Osteoblast (primary cell): ENCODE measurements around the gene NUDT3. TPM values are rescaled to one million over a fixed set of nuclear protein-coding genes. Genes with fewer than 3 reads are reported as not detected.

Experiments
- DNase-seq: peaks from one replicate; pipeline ENCODE4 v3.0.0; 2011; ENCODE audit warnings: low spot score, mixed read lengths; ENCODE audit not compliant: insufficient read length; ENCODE audit errors: missing footprints
- H2AFZ ChIP-seq: 2 replicates; pipeline ENCODE4 v1.6.0; 2011; ENCODE audit warnings: mild to moderate bottlenecking, low read length
- H3K27ac ChIP-seq: 2 replicates; pipeline ENCODE4 v1.5.1; 2011; ENCODE audit warnings: mild to moderate bottlenecking, low read depth, low read length, moderate library complexity
- H3K27me3 ChIP-seq: 2 replicates; pipeline ENCODE4 v1.6.0; 2012; ENCODE audit warnings: mild to moderate bottlenecking, control low read depth, inconsistent platforms, low read length, moderate library complexity; ENCODE audit not compliant: insufficient read depth
- H3K36me3 ChIP-seq: 2 replicates; pipeline ENCODE4 v1.5.1; 2011; ENCODE audit warnings: mild to moderate bottlenecking, low read length, control low read depth, moderate library complexity; ENCODE audit not compliant: insufficient read depth
- H3K4me1 ChIP-seq: 2 replicates; pipeline ENCODE4 v1.5.1; 2011; ENCODE audit warnings: mild to moderate bottlenecking, low read length, control low read depth, moderate library complexity; ENCODE audit not compliant: insufficient read depth
- H3K4me2 ChIP-seq: 2 replicates; pipeline ENCODE4 v1.6.0; 2011; ENCODE audit warnings: mild to moderate bottlenecking, low read length; ENCODE audit not compliant: insufficient read depth
- H3K4me3 ChIP-seq: fragments of 200-600 bp; sonication (generic); 3 replicates; pipeline ENCODE4 v1.5.1; 2012; ENCODE audit warnings: mild to moderate bottlenecking, low read length, inconsistent platforms; ENCODE audit not compliant: insufficient read depth
- H3K79me2 ChIP-seq: 2 replicates; pipeline ENCODE4 v1.6.0; 2012; ENCODE audit warnings: mild to moderate bottlenecking, low read length, control low read depth, inconsistent platforms; ENCODE audit not compliant: insufficient read depth
- H3K9me3 ChIP-seq: 2 replicates; pipeline ENCODE4 v1.5.1; 2011; ENCODE audit warnings: low read depth, low read length, control low read depth
- H4K20me1 ChIP-seq: 2 replicates; pipeline ENCODE4 v1.6.0; 2012; ENCODE audit warnings: mild to moderate bottlenecking, low read length, control low read depth; ENCODE audit not compliant: insufficient read depth
- total RNA-seq: library from RNA; depleted of rRNA; stranded (reverse); fragments of >200 nt; gene quantifications from 2 replicates; pipeline ENCODE4 v1.2.3, GENCODE V29; 2012
- TF ChIP-seq, protein P1 (sequence below): IDR thresholded peaks from 2 replicates; pipeline ENCODE4 v1.5.1; 2011; ENCODE audit warnings: mild to moderate bottlenecking, low read depth, low read length, moderate library complexity; ENCODE audit errors: extremely low read depth

NUDT3 gene
- total RNA-seq, 1 donor, result 37.6 TPM

DNA sequence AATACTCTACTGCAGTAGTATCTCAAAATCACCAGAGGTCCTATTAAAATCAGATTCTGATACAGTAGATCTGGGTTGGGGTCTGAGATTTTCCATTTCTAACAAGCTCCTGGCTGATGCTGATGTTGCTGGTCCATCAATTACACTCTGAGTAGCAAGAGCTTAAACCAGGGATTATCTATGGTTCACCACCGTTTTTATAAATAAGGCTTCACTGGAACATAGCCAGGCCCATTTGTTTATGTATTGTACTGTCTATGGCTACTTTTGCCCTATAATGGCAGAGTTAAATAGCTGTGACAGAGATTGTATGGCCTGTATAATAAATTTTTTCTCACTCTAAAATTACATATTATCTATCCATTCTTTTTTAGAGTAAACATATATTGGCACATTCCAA lies 53.0 kb downstream of the NUDT3 start:
- DNase-seq, result no peak
- no peak overlapping the region for H2AFZ ChIP-seq
- TF ChIP-seq, protein P1, sequence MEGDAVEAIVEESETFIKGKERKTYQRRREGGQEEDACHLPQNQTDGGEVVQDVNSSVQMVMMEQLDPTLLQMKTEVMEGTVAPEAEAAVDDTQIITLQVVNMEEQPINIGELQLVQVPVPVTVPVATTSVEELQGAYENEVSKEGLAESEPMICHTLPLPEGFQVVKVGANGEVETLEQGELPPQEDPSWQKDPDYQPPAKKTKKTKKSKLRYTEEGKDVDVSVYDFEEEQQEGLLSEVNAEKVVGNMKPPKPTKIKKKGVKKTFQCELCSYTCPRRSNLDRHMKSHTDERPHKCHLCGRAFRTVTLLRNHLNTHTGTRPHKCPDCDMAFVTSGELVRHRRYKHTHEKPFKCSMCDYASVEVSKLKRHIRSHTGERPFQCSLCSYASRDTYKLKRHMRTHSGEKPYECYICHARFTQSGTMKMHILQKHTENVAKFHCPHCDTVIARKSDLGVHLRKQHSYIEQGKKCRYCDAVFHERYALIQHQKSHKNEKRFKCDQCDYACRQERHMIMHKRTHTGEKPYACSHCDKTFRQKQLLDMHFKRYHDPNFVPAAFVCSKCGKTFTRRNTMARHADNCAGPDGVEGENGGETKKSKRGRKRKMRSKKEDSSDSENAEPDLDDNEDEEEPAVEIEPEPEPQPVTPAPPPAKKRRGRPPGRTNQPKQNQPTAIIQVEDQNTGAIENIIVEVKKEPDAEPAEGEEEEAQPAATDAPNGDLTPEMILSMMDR, result no peak
- no peaks in the 10 kb centered on the region for H3K27me3 ChIP-seq
- peaks cover 6% of the 10 kb centered on the region for H3K36me3 ChIP-seq
- no peaks in the 10 kb centered on the region for H3K9me3 ChIP-seq
- H3K4me2 ChIP-seq, result no peak overlapping the region
- peaks cover 16% of the 10 kb centered on the region for H3K4me1 ChIP-seq
- H3K27ac ChIP-seq, result no peak overlapping the region
- no peak overlapping the region for H3K4me3 ChIP-seq
- H4K20me1 ChIP-seq, result peaks cover 51% of the 10 kb centered on the region
- peaks cover 71% of the 10 kb centered on the region for H3K79me2 ChIP-seq

DNA sequence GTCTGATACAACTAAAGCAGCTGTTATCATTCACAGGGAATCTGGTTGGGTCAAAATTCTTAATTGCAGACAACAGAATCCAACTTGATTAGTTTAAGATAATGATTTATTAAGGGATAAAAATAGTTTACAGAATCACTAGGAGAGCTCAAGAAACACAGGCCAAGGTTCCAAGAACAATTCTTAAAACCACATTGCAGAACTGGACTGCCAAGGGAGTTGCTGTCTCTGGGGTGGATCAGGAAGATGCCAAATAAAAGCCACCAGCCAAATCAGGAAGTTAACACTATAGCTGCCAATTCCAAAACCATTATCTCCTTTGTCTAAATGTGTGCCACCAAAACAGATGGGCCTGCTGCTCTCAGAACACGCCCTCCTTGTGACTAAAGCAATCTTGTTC lies 53.7 kb downstream of the NUDT3 start:
- peaks cover 69% of the 10 kb centered on the region for H3K79me2 ChIP-seq
- H2AFZ ChIP-seq, result no peak overlapping the region
- H4K20me1 ChIP-seq, result peaks cover 45% of the 10 kb centered on the region
- TF ChIP-seq, protein P1, result no peak
- H3K4me1 ChIP-seq, result peaks cover 16% of the 10 kb centered on the region
- no peak overlapping the region for H3K27ac ChIP-seq
- no peaks in the 10 kb centered on the region for H3K9me3 ChIP-seq
- no peaks in the 10 kb centered on the region for H3K27me3 ChIP-seq
- H3K4me2 ChIP-seq, result no peak overlapping the region
- peaks cover 6% of the 10 kb centered on the region for H3K36me3 ChIP-seq
- no peak overlapping the region for H3K4me3 ChIP-seq
- DNase-seq, result no peak

DNA sequence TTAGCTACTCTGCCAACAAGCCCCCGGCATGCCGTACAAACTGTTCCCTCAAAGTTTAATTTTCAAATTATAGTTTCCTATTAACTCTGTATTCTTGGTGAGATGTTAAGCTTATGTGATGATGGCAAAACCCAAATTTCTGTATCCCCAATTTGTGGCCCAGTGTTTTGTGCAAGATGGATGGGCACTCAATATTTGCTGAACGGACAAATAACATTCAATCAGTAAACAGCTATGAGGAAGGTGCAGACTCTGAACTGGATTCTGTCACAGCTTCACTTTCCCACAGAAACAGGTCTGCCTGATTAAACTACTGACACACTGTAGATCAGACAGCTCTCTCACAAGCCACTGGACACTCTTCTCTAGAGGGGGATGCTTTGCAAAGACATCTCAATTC lies 54.1 kb downstream of the NUDT3 start:
- no peak overlapping the region for H3K4me3 ChIP-seq
- peaks cover 67% of the 10 kb centered on the region for H3K79me2 ChIP-seq
- H3K27ac ChIP-seq, result no peak overlapping the region
- TF ChIP-seq, protein P1, result no peak
- H3K27me3 ChIP-seq, result no peaks in the 10 kb centered on the region
- no peak overlapping the region for H3K4me2 ChIP-seq
- peaks cover 43% of the 10 kb centered on the region for H4K20me1 ChIP-seq
- H3K9me3 ChIP-seq, result no peaks in the 10 kb centered on the region
- H3K36me3 ChIP-seq, result peaks cover 6% of the 10 kb centered on the region
- DNase-seq, result no peak
- peaks cover 16% of the 10 kb centered on the region for H3K4me1 ChIP-seq
- no peak overlapping the region for H2AFZ ChIP-seq

DNA sequence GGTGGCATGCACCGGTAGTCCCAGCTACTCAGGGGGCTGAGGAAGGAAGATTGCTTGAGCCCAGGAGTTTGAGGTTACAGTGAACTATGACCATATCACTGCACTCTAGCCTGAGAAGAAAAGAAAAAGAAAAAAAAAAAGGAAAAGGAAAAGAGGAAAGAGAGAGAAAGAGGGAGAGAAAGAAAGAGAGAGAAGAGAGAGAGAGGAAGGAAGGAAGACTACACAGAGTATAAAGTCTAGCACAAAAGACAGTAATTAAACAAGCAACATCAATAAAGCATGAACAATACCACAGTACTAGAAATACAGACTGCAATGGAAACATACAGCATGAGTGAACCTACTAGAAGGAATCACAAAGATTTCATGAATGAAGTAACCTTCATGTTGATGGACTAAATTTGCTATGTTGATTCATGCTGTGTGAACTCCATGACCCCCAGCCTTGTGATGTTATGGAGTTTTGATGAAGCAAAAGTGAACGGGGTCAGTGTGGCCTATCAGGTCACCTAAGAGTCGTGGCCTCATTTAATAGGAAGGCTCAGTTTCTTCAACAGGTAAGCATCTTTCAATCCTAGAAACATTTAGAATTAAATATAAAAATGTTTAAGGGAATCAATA lies 57.6 kb downstream of the NUDT3 start:
- Histone ChIP-seq H4K20me1 (peaks cover 19% of the 10 kb centered on the region), H3K4me3 (no peak overlapping the region), H3K36me3 (peaks cover 3% of the 10 kb centered on the region), H2AFZ (no peak overlapping the region), H3K27ac (peak overlapping the region; percentile 37), H3K4me1 (peaks cover 6% of the 10 kb centered on the region), H3K27me3 (no peaks in the 10 kb centered on the region), H3K79me2 (peaks cover 48% of the 10 kb centered on the region), H3K4me2 (no peak overlapping the region), H3K9me3 (no peaks in the 10 kb centered on the region)
- TF ChIP-seq, protein P1, result no peak
- DNase-seq, result no peak
